Measurements from ENCODE around the gene RBKS.

Gene RBKS

DNA sequence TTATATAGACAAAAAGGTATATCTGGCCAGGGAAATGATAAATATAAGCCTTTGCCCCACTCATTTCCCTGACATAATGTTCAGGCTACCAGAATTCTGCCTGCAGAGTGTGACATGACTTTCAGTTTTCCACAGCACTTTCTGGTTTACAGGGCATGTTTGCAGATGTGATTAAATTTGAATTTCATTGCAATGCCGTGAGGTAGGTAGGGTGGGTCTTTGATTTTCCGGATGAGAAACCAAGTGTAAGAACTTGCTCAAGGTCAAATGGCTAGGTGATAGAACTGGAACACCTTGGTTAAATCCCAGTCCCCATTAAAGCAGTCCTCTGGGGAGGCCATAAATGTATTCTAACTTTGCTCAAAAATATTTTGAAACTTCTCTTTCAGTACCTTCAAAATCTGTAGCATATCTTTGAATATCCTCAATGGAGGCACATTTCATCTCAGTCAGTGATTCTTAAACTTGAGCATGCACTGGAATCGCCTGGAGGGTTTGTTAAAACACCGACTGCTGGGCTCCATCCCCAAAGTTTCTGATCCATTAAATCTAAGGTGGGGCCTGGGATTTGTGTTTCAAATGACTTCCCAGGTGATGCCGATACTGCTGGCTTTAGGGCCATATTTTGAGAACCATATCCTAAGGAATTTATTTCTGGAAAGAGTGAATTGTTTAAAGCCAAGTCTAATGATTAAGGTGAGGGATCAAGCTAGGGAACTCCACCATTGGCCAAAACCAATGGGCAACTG is 83.7 kb downstream of the RBKS start:
- FAIRE-seq (no peak), DNase-seq (ENCODE audit: extremely low spot score, insufficient read length, low read depth) (no peak)

DNA sequence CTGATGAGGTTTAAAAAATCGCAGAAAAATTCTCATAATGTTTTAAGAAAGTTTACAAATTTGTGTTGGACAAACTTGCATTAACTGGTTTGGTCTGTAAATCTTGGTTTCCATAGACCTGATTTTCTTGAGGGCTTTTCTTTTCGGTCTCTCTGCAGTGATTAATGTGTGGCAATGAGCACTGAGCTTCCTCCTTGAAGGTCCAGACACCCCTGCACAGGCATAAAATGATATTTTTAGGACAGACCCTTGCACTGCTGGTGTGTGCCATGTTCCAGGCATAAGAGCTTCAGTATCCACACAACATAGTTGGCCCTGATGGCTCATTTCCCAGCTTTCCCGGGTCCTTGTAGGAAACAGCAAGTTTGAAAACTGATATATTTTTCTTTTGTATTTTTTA is 85.0 kb downstream of the RBKS start:
- no peak for FAIRE-seq

DNA sequence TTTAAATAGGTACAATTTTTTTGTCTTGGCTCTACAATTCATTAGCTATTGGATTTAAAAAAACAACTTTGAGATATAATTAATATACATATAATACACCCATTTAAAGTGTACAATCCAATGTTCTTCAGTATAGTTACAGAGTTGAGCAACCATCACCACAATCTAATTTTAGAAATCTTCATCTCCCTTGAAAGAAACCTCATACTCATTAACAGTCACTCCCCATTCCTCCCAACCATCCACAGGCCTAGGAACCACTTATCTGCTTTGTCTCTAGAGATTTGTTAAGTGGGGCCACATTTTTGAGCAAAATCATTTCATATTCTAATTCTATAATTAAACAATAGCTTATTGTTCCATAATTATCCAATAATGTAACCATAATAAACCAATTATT is 86.0 kb downstream of the RBKS start:
- no peak for DNase-seq (ENCODE audit: extremely low spot score, insufficient read length, low read depth)
- no peak for FAIRE-seq

More for the DNA sequence above, 85.0 kb downstream of the RBKS start:
- DNase-seq (ENCODE audit: extremely low spot score, insufficient read length, low read depth): no peak

DNA sequence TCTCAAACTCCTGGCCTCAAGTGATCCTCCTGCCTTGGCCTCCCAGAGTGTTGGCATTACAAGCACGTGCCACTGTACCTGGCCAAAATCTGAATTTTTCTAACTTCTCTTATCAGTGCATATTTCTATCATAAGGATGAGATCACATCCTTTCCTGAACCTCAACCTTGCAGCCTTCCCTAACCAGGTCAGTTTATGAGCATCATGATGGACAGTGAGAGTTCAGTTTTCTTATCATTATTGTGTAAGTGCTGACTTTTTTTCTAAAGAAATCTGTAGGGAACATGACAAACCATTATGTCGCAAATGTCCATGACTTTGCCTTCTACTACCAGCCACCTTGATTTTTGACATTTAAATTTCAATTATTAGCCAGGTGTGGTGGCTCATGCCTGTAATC is 87.1 kb downstream of the RBKS start:
- FAIRE-seq: no peak
- no peak for DNase-seq (ENCODE audit: extremely low spot score, insufficient read length, low read depth)

DNA sequence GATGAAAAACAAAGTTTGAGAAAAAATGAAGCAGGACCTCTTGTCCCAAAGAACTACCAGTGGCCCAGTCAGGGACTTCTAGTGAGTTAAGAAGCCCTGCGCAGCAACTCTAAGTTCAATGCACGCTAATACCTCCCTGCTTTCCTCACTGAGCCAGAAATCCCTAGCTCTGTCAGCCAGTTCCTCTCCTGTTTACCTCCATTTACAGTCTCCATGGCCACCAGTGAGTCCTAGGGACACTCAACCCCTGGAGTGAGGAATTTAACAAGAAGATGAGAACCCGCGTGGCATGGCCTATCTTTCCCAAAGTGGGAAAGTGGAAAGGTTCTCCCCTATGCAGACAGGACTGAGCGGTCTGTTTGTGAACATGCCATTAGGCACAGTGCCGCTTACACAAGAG is 87.6 kb downstream of the RBKS start:
- DNase-seq (ENCODE audit: extremely low spot score, insufficient read length, low read depth) (no peak), FAIRE-seq (no peak)

DNA sequence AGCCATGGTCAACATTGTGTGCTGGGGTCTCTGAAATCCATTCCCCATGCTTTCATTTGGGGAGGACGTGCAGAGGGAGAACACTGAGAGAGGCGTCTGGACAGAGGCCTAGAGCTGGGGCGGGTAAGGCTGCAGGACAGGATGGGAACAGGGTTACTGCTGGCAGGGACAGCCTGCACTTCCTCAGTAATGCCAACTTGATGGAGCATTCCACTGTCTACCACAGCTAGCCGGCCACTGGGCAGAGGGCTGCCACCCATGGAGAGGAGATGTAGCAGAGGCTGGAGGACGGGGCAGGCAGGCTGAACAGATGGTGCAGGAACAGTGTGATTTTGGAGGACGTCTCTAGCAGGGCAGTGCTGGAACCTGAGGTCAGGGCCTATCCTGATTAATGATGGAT is 89.3 kb downstream of the RBKS start:
- DNase-seq (ENCODE audit: extremely low spot score, insufficient read length, low read depth) (no peak), FAIRE-seq (no peak)

DNA sequence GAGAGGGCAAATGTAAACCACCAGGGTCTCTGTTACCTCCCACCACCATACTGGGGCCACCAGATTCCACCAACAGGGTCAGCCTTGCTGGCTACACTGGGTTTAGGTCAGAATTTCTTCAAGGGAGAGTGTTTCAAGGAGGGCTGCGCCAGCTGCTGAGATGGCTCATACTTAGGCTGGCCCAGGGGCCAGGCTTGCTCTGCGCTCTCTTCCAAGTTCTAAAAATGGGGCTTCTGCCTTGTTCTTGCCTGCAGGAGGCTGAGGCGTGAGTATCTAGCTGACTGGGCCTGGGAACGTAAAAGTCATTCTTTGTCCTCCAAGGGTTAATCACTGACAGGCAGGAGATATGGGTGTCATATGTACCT is 90.6 kb downstream of the RBKS start:
- FAIRE-seq: no peak
- DNase-seq (ENCODE audit: extremely low spot score, insufficient read length, low read depth): no peak

DNA sequence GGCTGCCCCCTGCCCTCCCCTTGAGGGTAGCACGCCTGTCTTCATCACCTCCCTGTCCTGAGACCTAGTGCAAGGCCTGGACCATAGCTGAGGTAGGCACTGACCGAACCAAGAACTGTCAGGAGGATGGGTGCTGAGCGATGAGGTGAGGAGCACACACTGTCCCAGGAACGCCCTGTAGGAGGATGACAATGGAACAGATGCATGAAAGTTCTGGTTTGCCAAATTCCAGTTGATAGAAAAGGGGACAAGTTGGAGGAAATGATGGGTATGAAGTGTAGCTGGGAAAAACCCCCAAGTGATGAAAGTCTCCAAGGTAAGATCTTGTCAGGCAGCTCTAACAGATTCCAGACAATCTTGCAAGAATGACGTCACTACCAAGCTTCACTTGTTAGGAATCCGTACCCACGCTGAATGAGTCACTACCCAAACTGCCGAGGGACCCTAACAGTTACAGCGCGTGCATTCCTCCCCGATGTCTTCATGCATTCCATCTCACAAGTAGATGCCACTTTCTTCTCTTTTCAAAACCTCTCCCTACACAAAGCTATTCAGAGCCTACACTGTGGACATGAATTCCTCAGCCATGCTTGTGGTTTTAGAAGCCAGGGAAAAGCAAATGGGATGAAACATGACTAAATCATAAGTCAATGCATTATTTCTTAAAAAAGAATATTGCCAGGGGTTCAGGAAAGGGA is 91.1 kb downstream of the RBKS start:
- FAIRE-seq: no peak
- DNase-seq (ENCODE audit: extremely low spot score, insufficient read length, low read depth): no peak

DNA sequence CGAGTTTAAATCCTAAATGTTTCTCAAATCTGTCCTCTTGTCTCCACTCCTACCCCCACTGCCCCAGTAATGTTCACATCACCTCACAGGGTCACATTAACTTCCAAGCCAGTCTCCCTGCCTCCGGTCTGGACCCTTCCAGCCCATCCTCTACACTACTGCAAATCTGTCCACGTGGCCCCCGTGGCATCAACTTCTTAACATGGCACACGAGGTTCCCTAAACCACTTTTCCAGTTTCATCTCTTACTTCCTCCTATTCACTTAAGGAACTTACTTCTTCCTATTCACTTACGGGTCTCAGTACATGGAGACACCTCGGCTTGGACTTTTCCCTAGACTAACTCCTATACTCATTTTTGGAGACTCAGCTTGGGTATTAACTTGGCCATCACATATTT is 91.7 kb downstream of the RBKS start:
- FAIRE-seq: no peak
- DNase-seq (ENCODE audit: extremely low spot score, insufficient read length, low read depth): no peak

DNA sequence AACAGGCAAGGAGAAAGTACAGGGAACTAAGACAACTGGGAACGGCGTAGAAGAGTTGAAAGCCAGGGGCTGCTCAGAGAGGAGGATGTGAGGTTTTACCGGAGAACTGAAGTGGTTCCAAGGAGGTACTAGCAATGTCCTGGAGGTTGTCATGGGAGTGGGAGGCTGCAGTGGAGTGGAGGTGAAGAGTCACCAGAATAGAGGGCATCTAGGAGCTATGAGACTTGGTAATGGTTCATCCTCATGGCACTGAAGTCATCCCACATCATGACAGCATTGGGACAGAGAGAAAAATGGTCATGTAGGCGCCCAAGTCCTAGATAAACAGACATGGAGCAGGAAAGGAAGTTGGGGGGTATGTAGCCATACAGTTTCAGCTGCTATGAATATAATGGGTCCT is 92.3 kb downstream of the RBKS start:
- DNase-seq (ENCODE audit: extremely low spot score, insufficient read length, low read depth) (no peak), FAIRE-seq (no peak)

DNA sequence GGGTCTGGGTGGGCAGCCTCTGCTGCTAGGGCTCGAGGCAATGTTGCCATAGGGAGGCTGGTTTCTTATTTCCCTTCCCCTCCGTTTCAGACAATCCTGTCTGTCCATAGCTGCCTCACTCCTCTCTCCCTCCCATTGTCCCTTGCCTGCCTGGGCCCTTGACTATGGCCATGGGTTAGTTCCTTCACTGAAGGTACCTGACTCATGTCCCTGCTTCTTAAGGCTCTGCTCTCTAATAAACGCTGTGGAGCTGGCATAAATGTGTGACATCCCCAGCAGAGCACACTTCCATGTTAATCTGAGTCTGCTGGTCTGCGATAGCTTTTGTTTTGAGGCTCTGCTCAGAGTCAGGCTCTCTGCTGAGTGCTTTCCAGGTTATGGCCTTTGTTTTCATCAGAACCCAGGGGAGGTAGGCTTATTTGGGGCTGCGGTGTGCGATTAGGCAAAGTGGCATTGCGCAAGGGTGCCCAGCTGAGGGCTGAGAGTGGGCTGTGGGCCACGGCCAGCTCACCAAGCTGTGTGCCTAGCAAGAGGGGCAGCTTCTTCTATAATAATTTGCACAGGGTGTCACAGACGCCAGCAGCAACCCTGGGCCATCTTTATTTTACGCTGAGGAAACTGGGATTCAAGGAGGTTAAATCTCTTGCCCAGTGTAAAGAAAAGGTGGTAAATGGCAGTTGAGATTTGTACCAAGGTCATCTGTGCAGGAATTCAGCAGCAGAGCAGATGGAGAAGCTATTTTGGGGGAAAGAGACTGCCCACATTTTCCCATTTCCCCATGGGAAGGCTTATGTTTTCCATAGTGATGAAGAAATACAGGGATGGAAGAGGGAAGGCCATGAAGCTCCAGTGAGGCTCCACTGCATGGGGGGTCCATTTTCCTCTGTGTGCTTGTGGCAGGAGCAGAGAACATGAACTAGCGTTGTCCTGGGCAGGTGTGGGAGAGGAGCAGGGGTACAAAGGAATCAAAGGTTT is 93.1 kb downstream of the RBKS start:
- no peak for DNase-seq (ENCODE audit: extremely low spot score, insufficient read length, low read depth)
- no peak for FAIRE-seq

DNA sequence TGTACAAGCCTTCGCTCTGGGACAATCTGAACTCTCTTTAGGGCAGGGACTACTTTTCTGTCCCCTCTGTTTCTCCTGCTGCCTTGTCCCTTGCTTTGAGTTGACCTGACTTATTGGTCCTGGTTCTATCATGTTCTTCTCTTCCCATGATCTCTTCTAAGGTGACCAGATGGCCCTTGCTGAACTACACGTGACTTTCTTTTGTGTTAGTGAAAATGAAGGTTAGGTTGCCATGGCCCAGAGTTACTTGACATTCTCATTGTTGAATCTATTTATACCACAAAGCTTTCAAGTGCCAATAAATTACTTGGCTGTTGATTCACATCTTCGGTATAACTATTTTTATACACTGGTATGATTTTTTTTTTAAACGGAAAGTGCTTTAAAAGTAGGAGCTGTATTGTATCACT is 94.3 kb downstream of the RBKS start:
- no peak for FAIRE-seq
- no peak for DNase-seq (ENCODE audit: extremely low spot score, insufficient read length, low read depth)

DNA sequence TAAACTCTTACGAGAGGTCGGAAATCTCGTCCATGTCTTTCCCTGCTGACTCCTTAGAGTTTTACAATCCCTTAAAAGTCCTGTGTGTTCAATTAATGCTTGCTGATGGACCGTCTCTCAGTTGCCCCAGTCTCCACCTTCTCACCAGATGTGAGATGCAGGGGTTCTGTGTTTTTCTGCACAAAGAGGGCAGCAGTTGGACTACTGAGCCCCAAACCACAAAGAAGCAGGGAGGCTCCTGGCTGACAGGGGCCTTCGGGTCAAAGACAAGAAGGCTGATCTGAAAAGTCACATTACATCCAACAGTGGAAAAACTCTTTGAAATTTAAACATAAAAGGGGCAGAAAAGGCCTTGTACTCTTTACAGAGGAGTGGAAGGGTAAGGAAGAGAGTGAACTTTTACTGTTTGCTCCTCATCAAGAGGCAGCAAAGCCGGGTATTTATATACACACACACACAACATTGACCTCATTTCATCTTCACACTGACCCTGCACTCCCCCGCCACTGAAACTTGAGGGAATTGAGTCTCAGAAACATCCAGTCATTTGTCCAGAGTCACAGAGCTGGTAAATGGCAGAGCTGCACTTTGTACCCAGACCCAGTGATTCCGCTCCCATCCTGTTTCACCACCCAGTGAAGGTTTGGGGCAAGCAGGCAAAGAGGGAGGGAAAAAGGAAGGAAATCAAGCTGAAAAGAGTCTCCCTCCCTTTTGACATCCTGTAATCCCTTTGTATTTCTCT is 94.9 kb downstream of the RBKS start:
- FAIRE-seq (no peak), DNase-seq (ENCODE audit: extremely low spot score, insufficient read length, low read depth) (no peak)

DNA sequence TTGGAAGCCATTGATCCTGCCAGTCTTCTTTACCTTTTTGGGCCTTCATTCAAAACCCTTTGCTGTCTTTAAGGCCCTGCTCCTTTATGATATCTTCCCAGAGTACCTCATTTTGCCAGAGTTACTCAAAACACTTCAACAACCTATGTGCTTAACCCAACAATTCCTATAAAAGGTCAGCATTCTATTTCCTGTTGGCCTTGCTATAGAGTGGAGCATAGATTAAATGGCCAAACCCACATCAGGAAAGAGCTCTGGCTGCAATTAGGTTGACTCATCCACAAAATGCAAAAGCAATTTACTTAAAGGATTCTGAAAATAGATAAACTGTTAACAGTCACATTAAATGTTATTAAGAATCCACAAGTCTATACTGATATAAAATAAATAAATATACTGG is 97.4 kb downstream of the RBKS start:
- FAIRE-seq: no peak
- DNase-seq (ENCODE audit: extremely low spot score, insufficient read length, low read depth): no peak

DNA sequence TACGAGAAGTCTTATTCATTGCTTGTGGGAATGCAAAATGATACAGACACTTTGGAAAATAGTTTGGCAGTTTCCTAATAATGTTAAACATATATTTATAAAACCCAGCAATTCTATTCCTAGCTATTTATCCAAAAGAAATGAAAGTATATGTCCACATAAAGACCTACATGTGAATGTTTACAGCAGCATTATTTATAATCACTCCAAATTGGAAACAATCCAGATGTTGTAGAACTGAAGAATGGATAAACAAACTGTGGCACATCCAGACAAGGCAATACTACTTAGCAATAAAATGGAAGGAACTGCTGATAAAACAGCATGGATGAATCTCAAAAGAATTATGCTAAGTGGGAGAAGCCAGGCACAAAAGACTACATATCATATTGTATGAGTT is 99.4 kb downstream of the RBKS start:
- FAIRE-seq (no peak), DNase-seq (ENCODE audit: extremely low spot score, insufficient read length, low read depth) (no peak)

DNA sequence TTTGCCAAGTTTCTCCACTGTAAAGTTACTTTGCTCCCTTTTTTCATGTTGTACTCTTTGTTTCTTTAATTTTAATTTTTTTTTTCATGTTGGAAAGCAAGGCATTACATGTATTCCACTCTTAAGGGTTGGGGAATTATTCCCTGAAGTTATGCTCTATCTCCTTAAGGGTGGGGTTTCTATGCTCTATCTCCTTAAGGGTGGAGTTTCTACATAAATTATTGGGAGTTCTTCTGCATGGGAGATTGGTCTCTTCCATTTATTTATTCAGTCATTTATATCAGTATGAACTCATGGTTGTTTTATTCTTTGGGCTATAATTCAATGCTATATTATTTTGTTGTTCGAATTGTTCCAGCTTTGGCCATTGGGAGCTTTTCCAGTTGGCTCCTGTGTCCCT is 107.5 kb downstream of the RBKS start:
- DNase-seq (ENCODE audit: extremely low spot score, insufficient read length, low read depth): no peak
- FAIRE-seq: no peak

DNA sequence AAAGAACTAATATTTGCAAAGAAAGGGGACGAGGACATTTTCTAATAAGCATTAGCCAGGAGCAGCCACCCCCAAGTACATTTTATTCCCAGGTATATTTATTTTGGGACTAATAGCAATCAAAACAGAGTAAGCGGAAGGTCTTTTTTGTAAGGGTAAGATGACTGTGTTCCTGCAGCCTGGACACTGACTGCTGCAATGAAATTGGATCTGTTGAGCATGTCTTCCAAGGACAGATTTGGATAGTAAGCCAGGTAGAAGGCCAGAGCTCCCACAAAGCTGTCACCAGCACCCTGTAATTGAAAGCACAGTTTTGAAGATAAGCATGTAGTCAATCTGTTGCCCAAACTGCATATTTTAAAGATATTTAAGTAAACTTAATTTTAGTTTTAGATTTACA is 108.7 kb downstream of the RBKS start:
- DNase-seq (ENCODE audit: extremely low spot score, insufficient read length, low read depth) (no peak), FAIRE-seq (no peak)

DNA sequence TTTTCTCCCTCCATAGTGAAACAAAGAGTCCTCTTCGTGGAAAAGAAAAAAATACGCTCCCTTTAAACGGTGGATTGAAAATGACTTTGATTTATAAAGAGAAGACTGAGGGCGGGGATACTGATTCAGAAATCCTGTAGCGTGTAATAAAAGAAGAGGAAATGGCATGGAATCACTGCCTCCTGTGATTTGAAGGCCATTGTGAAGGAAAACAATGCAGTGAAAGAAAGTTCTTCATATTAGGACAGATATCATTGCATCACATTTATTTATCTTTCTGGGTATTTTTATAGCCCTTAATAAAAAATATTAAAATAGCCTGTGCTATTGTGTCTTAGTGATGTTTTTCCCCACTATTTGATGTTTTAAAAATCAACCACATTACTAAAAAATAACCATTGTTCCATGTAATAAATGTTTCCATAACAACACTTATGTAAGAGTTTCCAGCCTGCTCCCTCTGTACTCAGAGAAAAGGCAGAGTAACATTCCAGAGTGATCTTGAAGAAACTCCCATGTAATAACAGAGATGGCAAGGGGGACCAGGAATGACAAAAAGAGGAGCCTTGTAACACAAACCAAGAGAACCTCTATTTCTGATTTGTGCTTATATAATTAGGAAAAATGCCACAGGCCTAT is 110.7 kb downstream of the RBKS start:
- FAIRE-seq (no peak), DNase-seq (ENCODE audit: extremely low spot score, insufficient read length, low read depth) (no peak)

DNA sequence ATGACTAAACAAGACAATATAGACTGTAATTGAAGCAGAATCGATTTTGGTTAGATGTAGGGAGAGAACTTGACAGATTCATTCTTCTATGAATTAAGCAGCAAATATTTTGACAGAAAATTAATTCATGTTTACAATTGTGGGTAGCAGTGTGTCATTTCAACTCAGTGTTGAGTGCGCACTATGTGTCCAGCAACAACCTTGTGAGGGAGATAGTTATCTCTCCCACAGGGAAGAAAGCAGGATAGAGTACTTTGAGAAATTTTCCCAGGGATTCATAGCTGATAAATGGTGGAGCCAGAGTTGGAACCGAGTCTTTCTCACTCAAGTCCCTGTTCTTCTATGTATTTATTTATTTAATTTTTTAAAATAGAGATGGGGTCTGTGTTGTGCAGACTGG is 113.5 kb downstream of the RBKS start:
- DNase-seq (ENCODE audit: extremely low spot score, insufficient read length, low read depth) (no peak), FAIRE-seq (no peak)

DNA sequence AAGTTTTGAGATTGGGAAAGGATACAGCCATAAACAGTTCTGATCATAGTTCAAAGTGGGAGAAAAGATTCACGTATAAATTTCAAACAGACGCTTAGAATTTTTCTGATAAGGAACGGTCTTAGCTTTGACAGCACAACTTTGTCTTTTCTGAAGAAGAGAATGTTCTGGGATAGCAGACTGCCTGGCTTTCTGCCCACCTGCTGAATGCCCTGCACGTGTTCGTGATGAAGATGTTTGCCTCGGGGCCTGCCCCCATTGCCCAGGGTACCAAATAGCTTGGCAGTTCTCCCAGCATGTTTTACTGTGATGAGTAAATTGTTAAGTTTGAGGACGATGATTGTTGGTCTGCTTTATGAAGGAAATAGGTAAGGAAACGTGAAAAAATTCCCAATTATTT is 114.1 kb downstream of the RBKS start:
- DNase-seq (ENCODE audit: extremely low spot score, insufficient read length, low read depth) (no peak), FAIRE-seq (no peak)

Measured in GM18507 (cell line).